Neural crest cell (in vitro differentiated cells): Measurements from ENCODE around the gene TCF4. TPM values are rescaled to one million over a fixed set of nuclear protein-coding genes. Genes with fewer than 3 reads are reported as not detected.

Source experiments
- DNase-seq: peaks from one replicate; pipeline ENCODE4 v3.0.0; 2021; ENCODE audit warnings: low read depth, mixed read lengths, low spot score
- H3K27ac Mint-ChIP-seq: one replicate; pipeline ENCODE4 v1.8.0; 2021; ENCODE audit warnings: mild to moderate bottlenecking, mixed read lengths; ENCODE audit not compliant: unreplicated experiment
- H3K27me3 Mint-ChIP-seq: 2 replicates; pipeline ENCODE4 v1.8.0; 2021; ENCODE audit warnings: low read depth, mild to moderate bottlenecking, mixed read lengths
- H3K36me3 Mint-ChIP-seq: 2 replicates; pipeline ENCODE4 v1.8.0; 2021; ENCODE audit warnings: low read depth, mild to moderate bottlenecking, mixed read lengths
- H3K4me1 Mint-ChIP-seq: 2 replicates; pipeline ENCODE4 v1.8.0; 2021; ENCODE audit warnings: mixed read lengths
- H3K4me3 Mint-ChIP-seq: one replicate; pipeline ENCODE4 v1.8.0; 2021; ENCODE audit warnings: mild to moderate bottlenecking, mixed read lengths
- H3K9me3 Mint-ChIP-seq: 2 replicates; pipeline ENCODE4 v1.8.0; 2021; ENCODE audit warnings: mixed read lengths
- total RNA-seq: library from RNA; stranded (reverse); gene quantifications from 2 replicates; pipeline ENCODE4 v1.2.1, GENCODE V29; 2021
- TF ChIP-seq, protein P1 (sequence below): fragments of 200-600 bp; sonication (generic); conservative IDR thresholded peaks from 2 replicates; pipeline ENCODE4 v1.5.0; 2021; ENCODE audit warnings: antibody characterized with exemption, mild to moderate bottlenecking

The TCF4 gene
- total RNA-seq, 1 donor from 2014 or later: 89.9 TPM

- H3K27me3 Mint-ChIP-seq: no peaks in the 10 kb centered on the region
Measured at GRCh38 chr18:55239740-55240139, 348.3 kb downstream of the TCF4 start.

DNA sequence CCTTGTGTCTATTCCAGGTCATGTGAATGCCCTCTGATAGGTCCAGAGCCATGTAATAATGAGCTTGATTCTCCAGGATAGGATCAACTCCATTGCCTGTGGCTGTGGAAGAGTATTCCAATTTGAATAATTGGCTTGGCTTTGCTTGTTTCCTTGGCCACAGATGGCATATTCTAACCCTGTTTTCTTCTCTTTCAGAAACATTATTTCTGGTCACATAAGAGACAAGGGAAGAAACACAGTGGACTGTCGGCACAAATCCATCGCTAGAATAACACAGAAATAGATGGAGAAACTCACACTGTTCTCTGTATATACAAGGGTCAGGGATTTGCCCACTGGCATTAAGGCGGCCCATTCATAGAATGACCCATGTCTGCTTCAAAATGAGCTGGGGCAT is 350.3 kb downstream of the TCF4 start:
- Mint-ChIP-seq H3K9me3 (no peaks in the 10 kb centered on the region), H3K27me3 (no peaks in the 10 kb centered on the region), H3K4me1 (peaks cover 4% of the 10 kb centered on the region), H3K36me3 (no peaks in the 10 kb centered on the region), H3K27ac (no peak overlapping the region), H3K4me3 (no peak overlapping the region)
- TF ChIP-seq, protein P1, sequence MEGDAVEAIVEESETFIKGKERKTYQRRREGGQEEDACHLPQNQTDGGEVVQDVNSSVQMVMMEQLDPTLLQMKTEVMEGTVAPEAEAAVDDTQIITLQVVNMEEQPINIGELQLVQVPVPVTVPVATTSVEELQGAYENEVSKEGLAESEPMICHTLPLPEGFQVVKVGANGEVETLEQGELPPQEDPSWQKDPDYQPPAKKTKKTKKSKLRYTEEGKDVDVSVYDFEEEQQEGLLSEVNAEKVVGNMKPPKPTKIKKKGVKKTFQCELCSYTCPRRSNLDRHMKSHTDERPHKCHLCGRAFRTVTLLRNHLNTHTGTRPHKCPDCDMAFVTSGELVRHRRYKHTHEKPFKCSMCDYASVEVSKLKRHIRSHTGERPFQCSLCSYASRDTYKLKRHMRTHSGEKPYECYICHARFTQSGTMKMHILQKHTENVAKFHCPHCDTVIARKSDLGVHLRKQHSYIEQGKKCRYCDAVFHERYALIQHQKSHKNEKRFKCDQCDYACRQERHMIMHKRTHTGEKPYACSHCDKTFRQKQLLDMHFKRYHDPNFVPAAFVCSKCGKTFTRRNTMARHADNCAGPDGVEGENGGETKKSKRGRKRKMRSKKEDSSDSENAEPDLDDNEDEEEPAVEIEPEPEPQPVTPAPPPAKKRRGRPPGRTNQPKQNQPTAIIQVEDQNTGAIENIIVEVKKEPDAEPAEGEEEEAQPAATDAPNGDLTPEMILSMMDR: no peak
- no peak for DNase-seq

More at GRCh38 chr18:55239740-55240139, 348.3 kb downstream of the TCF4 start:
- H3K4me3 Mint-ChIP-seq: no peak overlapping the region
- no peaks in the 10 kb centered on the region for H3K36me3 Mint-ChIP-seq
- H3K4me1 Mint-ChIP-seq: peaks cover 2% of the 10 kb centered on the region
- no peaks in the 10 kb centered on the region for H3K9me3 Mint-ChIP-seq
- no peak overlapping the region for H3K27ac Mint-ChIP-seq
- TF ChIP-seq, protein P1: no peak
- DNase-seq: no peak

GRCh38 chr18:55236150-55236931 is 351.7 kb downstream of the TCF4 start:
- Mint-ChIP-seq H3K9me3 (no peaks in the 10 kb centered on the region), H3K36me3 (no peaks in the 10 kb centered on the region), H3K4me3 (no peak overlapping the region), H3K4me1 (peaks cover 4% of the 10 kb centered on the region), H3K27me3 (no peaks in the 10 kb centered on the region), H3K27ac (no peak overlapping the region)
- DNase-seq: no peak
- TF ChIP-seq, protein P1: no peak

DNA sequence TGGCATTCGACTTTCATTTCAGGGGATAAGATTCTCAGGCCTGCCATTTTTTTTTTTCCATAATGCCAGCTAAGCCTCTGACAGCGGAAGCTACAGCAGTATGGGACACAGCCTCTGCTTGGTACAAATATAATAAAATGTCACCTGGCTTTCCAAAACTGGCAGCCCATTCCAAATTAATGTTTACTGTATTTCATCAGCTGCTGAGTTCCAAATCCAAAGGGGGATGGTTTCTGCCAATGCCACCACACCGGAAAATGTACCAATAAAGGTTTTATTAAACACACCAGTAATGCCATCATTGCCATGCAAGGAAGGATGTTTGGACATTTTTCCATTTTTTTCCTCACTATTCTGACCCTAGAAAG is 352.9 kb downstream of the TCF4 start:
- peaks cover 4% of the 10 kb centered on the region for H3K4me1 Mint-ChIP-seq
- no peak overlapping the region for H3K4me3 Mint-ChIP-seq
- no peaks in the 10 kb centered on the region for H3K9me3 Mint-ChIP-seq
- H3K27me3 Mint-ChIP-seq: no peaks in the 10 kb centered on the region
- no peak for DNase-seq
- TF ChIP-seq, protein P1: no peak
- H3K36me3 Mint-ChIP-seq: peaks cover 3% of the 10 kb centered on the region
- H3K27ac Mint-ChIP-seq: no peak overlapping the region

DNA sequence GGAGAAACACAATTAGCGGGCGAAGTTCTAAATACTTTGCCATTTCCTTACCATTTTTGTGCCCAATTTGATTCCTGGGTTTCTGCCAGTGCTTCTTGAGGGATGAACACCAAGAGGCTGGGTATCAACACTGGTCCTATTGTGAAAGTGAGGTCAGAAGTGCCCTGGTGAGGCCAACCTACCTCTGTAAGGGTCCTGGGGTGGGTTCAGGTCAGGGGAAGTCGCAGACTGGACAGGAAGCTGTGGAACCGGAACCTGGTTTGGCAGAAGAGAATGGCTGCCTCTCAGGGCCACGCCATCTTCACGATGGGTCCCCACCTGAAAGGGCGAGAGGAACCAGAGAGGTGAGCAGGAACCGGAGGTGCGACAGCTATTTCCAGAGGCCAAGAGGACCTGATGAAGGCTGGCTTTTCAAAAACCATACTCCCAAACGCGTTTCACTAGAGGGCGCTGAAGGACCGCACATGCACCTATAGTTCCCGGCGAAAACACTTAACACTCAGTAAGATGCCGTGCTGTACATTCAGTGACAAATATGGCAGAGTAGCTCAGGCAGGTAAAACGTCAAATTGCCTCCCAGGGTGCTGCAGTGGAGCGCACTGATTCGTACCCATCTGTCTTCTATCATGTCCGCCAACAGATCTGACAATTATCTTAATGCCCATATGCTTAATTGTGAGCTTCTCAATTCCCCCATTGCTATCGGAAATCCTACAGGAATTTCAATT is 353.5 kb downstream of the TCF4 start:
- Mint-ChIP-seq H3K9me3 (no peaks in the 10 kb centered on the region), H3K27ac (no peak overlapping the region)
- TF ChIP-seq, protein P1: peak; percentile 89

More for the DNA sequence above, 353.5 kb downstream of the TCF4 start:
- peak; percentile 80 for DNase-seq
- H3K36me3 Mint-ChIP-seq: peaks cover 4% of the 10 kb centered on the region
- no peaks in the 10 kb centered on the region for H3K27me3 Mint-ChIP-seq
- peaks cover 4% of the 10 kb centered on the region for H3K4me1 Mint-ChIP-seq
- H3K4me3 Mint-ChIP-seq: no peak overlapping the region
